Gastrocnemius medialis (tissue), 4 donors: ENCODE data around the gene RARA. TPM values are rescaled to one million over a fixed set of nuclear protein-coding genes. Genes with fewer than 3 reads are reported as not detected.
A peak's percentile ranks its signal among the peaks of the same experiment; 100 is the strongest.

Experiments used
- ATAC-seq, 2 donors: fragments of 150-250 bp; one replicate each; pipeline ENCODE4 v1.9.1; 2016
- DNase-seq, 2 donors: peaks; one replicate each; pipeline ENCODE4 v3.0.0-alpha.2; 2019
- H3K27ac ChIP-seq, 4 donors: fragments of 200-600 bp; sonication (generic); 1 replicate in 1 of 4; 2 replicates in 3 of 4; pipeline ENCODE4 v1.5.1; 2016 to 2018; ENCODE audit warnings: mild to moderate bottlenecking in 2 of 4, moderate library complexity in 1 of 4
- H3K27me3 ChIP-seq, 3 donors: fragments of 200-600 bp; sonication (generic) in 2 of 3; 1 replicate in 1 of 3; 2 replicates in 2 of 3; pipeline versions ENCODE4 v1.5.1 to v1.6.0; 2016 to 2019; ENCODE audit warnings: mild to moderate bottlenecking in 1 of 3, moderate library complexity in 1 of 3
- H3K36me3 ChIP-seq, 2 donors: fragments of 200-600 bp; sonication (generic) in 1 of 2; one replicate each; pipeline ENCODE4 v1.5.1; 2017 to 2018
- H3K4me1 ChIP-seq, 2 donors: fragments of 200-600 bp; sonication (generic) in 1 of 2; one replicate each; pipeline ENCODE4 v1.5.1; 2016 to 2017; ENCODE audit warnings: mild to moderate bottlenecking in 2 of 2
- H3K4me3 ChIP-seq, 4 donors: fragments of 200-600 bp; sonication (generic) in 3 of 4; 1 replicate in 1 of 4; 2 replicates in 3 of 4; pipeline ENCODE4 v1.5.1; 2016 to 2019; ENCODE audit warnings: mild to moderate bottlenecking in 2 of 4
- H3K9me3 ChIP-seq, 3 donors: fragments of 200-600 bp; sonication (generic) in 2 of 3; 1 replicate in 1 of 3; 2 replicates in 2 of 3; pipeline ENCODE4 v1.5.1; 2016 to 2019
- POLR2A ChIP-seq, 2 donors: fragments of 450-650 bp; IDR thresholded peaks; one replicate each; pipeline ENCODE4 v1.6.1; 2017; ENCODE audit warnings: antibody characterized with exemption in 2 of 2, mild to moderate bottlenecking in 2 of 2, moderate library complexity in 2 of 2
- in situ Hi-C, 4 donors: fragments of 200-750 bp; cut with MboI; loops; one replicate each; pipeline versions ENCODE4 v1.15.0 to v1.8.0; 2017; ENCODE audit warnings: low sequenced_read_pairs in 4 of 4
- intact Hi-C: fragments of 100-400 bp; cut with DNase I; formaldehyde crosslinking; loops from one replicate; pipeline ENCODE4 v1.15.1; 2023; ENCODE audit warnings: low total_unique reads
- total RNA-seq, 4 donors: library from RNA; depleted of rRNA; stranded (reverse); fragments of >200 nt; gene quantifications; one replicate each; pipeline versions ENCODE4 v1.1.0 to v1.2.3, GENCODE V29; 2016
- TF ChIP-seq, protein P1 (sequence below), 5 experiments: fragments of 450-650 bp in 3 of 5; fragments of 200-600 bp in 2 of 5; sonication (generic) in 2 of 5; IDR thresholded peaks in 4 of 5; conservative IDR thresholded peaks in 1 of 5; 1 replicate in 4 of 5; 2 replicates in 1 of 5; pipeline ENCODE4 v1.5.1; 2016 to 2019; ENCODE audit warnings: antibody characterized with exemption in 5 of 5, mild to moderate bottlenecking in 3 of 5, moderate library complexity in 3 of 5

Gene RARA
- total RNA-seq, 4 donors from 2014 or later: 20.3 to 67.0 (median 48.4) TPM

- intact Hi-C loops: loop anchor here (5.0 kb wide), 1 partner anchor 70 kb away; no protein-coding TSS in a partner anchor
- DNase-seq (no peak), ATAC-seq (no peak)
- peak overlapping the region; percentile 56 to 64 (median 59) for H3K4me3 ChIP-seq
- no peaks in the 10 kb centered on the region for H3K9me3 ChIP-seq
- no peak overlapping the region for H3K27ac ChIP-seq
- peaks cover 6% of the 10 kb centered on the region in 2 donors for H3K4me1 ChIP-seq
- H3K27me3 ChIP-seq: no peaks in the 10 kb centered on the region
- H3K36me3 ChIP-seq: no peaks in the 10 kb centered on the region
- no peak for TF ChIP-seq POLR2A (IDR thresholded peaks at IDR 0.05)
- TF ChIP-seq, protein P1, sequence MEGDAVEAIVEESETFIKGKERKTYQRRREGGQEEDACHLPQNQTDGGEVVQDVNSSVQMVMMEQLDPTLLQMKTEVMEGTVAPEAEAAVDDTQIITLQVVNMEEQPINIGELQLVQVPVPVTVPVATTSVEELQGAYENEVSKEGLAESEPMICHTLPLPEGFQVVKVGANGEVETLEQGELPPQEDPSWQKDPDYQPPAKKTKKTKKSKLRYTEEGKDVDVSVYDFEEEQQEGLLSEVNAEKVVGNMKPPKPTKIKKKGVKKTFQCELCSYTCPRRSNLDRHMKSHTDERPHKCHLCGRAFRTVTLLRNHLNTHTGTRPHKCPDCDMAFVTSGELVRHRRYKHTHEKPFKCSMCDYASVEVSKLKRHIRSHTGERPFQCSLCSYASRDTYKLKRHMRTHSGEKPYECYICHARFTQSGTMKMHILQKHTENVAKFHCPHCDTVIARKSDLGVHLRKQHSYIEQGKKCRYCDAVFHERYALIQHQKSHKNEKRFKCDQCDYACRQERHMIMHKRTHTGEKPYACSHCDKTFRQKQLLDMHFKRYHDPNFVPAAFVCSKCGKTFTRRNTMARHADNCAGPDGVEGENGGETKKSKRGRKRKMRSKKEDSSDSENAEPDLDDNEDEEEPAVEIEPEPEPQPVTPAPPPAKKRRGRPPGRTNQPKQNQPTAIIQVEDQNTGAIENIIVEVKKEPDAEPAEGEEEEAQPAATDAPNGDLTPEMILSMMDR (IDR thresholded peaks at IDR 0.05 in 4 of 5, conservative IDR thresholded peaks at IDR 0.05 in 1 of 5): no peak
- in situ Hi-C loops: loop anchor here in 1 of 4 donors (25.0 kb wide), 1 partner anchor 150 kb away; the partner anchor contains the start of gene WIPF2
Observed at GRCh38 chr17:40361925-40362695, 53.1 kb downstream of the RARA start.

- TF ChIP-seq POLR2A (IDR thresholded peaks at IDR 0.05): no peak
- TF ChIP-seq, protein P1 (IDR thresholded peaks at IDR 0.05 in 4 of 5, conservative IDR thresholded peaks at IDR 0.05 in 1 of 5): peak in 4 of 5 experiments; percentile 25 to 52 (median 46)
- H3K36me3 ChIP-seq: no peaks in the 10 kb centered on the region
- peak overlapping the region; percentile 56 to 70 (median 62) for H3K4me3 ChIP-seq
- in situ Hi-C loops (loop anchor here in 1 of 4 donors (25.0 kb wide), 1 partner anchor 150 kb away; the partner anchor contains the start of gene WIPF2), intact Hi-C loops (loop anchor here (5.0 kb wide), 1 partner anchor 70 kb away; no protein-coding TSS in a partner anchor)
- H3K9me3 ChIP-seq: no peaks in the 10 kb centered on the region
- no peaks in the 10 kb centered on the region for H3K27me3 ChIP-seq
- ATAC-seq (peak; percentile 20 to 23), DNase-seq (no peak)
- peaks cover 6% of the 10 kb centered on the region in 2 donors for H3K4me1 ChIP-seq
- no peak overlapping the region for H3K27ac ChIP-seq
Observed at GRCh38 chr17:40362696-40363110, 53.7 kb downstream of the RARA start.

GRCh38 chr17:40363111-40363827 lies 54.3 kb downstream of the RARA start:
- no peak for TF ChIP-seq POLR2A (IDR thresholded peaks at IDR 0.05)
- TF ChIP-seq, protein P1 (IDR thresholded peaks at IDR 0.05 in 4 of 5, conservative IDR thresholded peaks at IDR 0.05 in 1 of 5): no peak
- in situ Hi-C loops: loop anchor here in 1 of 4 donors (25.0 kb wide), 1 partner anchor 151 kb away; the partner anchor contains the start of gene WIPF2
- no peaks in the 10 kb centered on the region for H3K36me3 ChIP-seq
- H3K9me3 ChIP-seq: no peaks in the 10 kb centered on the region
- no peak for DNase-seq
- no peak overlapping the region for H3K27ac ChIP-seq
- H3K4me3 ChIP-seq: peak overlapping the region; percentile 56 to 70 (median 62)
- intact Hi-C loops: loop anchor here (5.0 kb wide), 1 partner anchor 69 kb away; no protein-coding TSS in a partner anchor
- ATAC-seq: peak; percentile 17 to 22
- no peaks in the 10 kb centered on the region for H3K27me3 ChIP-seq
- H3K4me1 ChIP-seq: peaks cover 6% of the 10 kb centered on the region in 2 donors

- Histone ChIP-seq H3K9me3 (no peaks in the 10 kb centered on the region), H3K27ac (peak within 1 kb of the TSS in 2 of 4 donors; percentile 20 to 38), H3K4me3 (peak within 1 kb of the TSS; percentile 56 to 70 (median 62)), H3K36me3 (no peaks in the 10 kb centered on the region), H3K4me1 (peaks cover 6% of the 10 kb centered on the region in 2 donors), H3K27me3 (no peaks in the 10 kb centered on the region)
- in situ Hi-C loops: loop anchor here in 1 of 4 donors (25.0 kb wide), 1 partner anchor 152 kb away; the partner anchor contains the start of gene WIPF2
- TF ChIP-seq, protein P1 (IDR thresholded peaks at IDR 0.05 in 4 of 5, conservative IDR thresholded peaks at IDR 0.05 in 1 of 5): no peak
- no peak for TF ChIP-seq POLR2A (IDR thresholded peaks at IDR 0.05)
- DNase-seq: no peak
- intact Hi-C loops: loop anchor here (5.0 kb wide), 1 partner anchor 68 kb away; no protein-coding TSS in a partner anchor
- ATAC-seq: no peak
Observed at GRCh38 chr17:40364121-40364861, 55.3 kb downstream of the RARA start, which contains the start of gene GJD3. Gene GJD3, minus strand, starts transcription at chr17:40364737. Its CDS starts 922 bp downstream, at chr17:40363815.
